ENCODE results near the gene ACOT6.
A peak's percentile ranks its signal among the peaks of the same experiment; 100 is the strongest.
"Not testable (repeated sequence)": the region's sequence is repeated elsewhere in the genome, so short reads cannot be mapped to it uniquely, and the experiment has no call there.

Gene ACOT6

GRCh38 chr14:73612339-73613045, at the start of gene ACOT6:
TSS of gene ACOT6 (plus strand) at chr14:73612517. CDS start at chr14:73612572, 55 bp downstream.
- peak; percentile 35 for DNase-seq (ENCODE audit: low read depth)

- not testable (repeated sequence) for DNase-seq (ENCODE audit: low read depth)
Measured at GRCh38 chr14:73562696-73563095, 49.6 kb upstream of the ACOT6 start.

GRCh38 chr14:73566431-73566830, 45.9 kb upstream of the ACOT6 start:
- DNase-seq (ENCODE audit: low read depth) = not testable (repeated sequence)

GRCh38 chr14:73566935-73567334, 45.4 kb upstream of the ACOT6 start:
- DNase-seq (ENCODE audit: low read depth) = not testable (repeated sequence)

- DNase-seq (ENCODE audit: low read depth) = no peak
Measured at GRCh38 chr14:73567358-73567757, 45.0 kb upstream of the ACOT6 start.

- no peak for DNase-seq (ENCODE audit: low read depth)
Measured at GRCh38 chr14:73567951-73568885, 44.1 kb upstream of the ACOT6 start.

- DNase-seq (ENCODE audit: low read depth) = not testable (repeated sequence)
Measured at GRCh38 chr14:73568886-73569184, 43.5 kb upstream of the ACOT6 start.

- peak; percentile 72 for DNase-seq (ENCODE audit: low read depth)
Measured at GRCh38 chr14:73569185-73569958, 42.9 kb upstream of the ACOT6 start, which contains the start of gene ACOT2. TSS of gene ACOT2 (plus strand) at chr14:73569213. CDS start at chr14:73569241, 28 bp downstream.

GRCh38 chr14:73570913-73571312, 41.4 kb upstream of the ACOT6 start:
- not testable (repeated sequence) for DNase-seq (ENCODE audit: low read depth)

- DNase-seq (ENCODE audit: low read depth) = not testable (repeated sequence)
Measured at GRCh38 chr14:73573034-73573433, 39.3 kb upstream of the ACOT6 start.

GRCh38 chr14:73573740-73574139, 38.6 kb upstream of the ACOT6 start:
- not testable (repeated sequence) for DNase-seq (ENCODE audit: low read depth)

- not testable (repeated sequence) for DNase-seq (ENCODE audit: low read depth)
Measured at GRCh38 chr14:73574251-73574650, 38.1 kb upstream of the ACOT6 start.

GRCh38 chr14:73576391-73576790, 35.9 kb upstream of the ACOT6 start:
- DNase-seq (ENCODE audit: low read depth) = no peak

GRCh38 chr14:73577214-73577613, 35.1 kb upstream of the ACOT6 start:
- DNase-seq (ENCODE audit: low read depth) = not testable (repeated sequence)

GRCh38 chr14:73582102-73582979, 30.0 kb upstream of the ACOT6 start:
- not testable (repeated sequence) for DNase-seq (ENCODE audit: low read depth)

GRCh38 chr14:73588695-73589094, 23.6 kb upstream of the ACOT6 start:
- no peak for DNase-seq (ENCODE audit: low read depth)

- DNase-seq (ENCODE audit: low read depth) = no peak
Measured at GRCh38 chr14:73589116-73589515, 23.2 kb upstream of the ACOT6 start.

GRCh38 chr14:73590673-73591004, 21.7 kb upstream of the ACOT6 start:
- not testable (repeated sequence) for DNase-seq (ENCODE audit: low read depth)

- no peak for DNase-seq (ENCODE audit: low read depth)
Measured at GRCh38 chr14:73591690-73592449, 20.4 kb upstream of the ACOT6 start, which contains the start of gene ACOT4. TSS of gene ACOT4 (plus strand) at chr14:73591873. CDS start at chr14:73591960, 87 bp downstream.

GRCh38 chr14:73594491-73594890, 17.8 kb upstream of the ACOT6 start:
- no peak for DNase-seq (ENCODE audit: low read depth)

All from HS-5 (cell line).